Measurements from ENCODE around the gene TP53RK. TPM values are rescaled to one million over a fixed set of nuclear protein-coding genes. Genes with fewer than 3 reads are reported as not detected.

The TP53RK gene
- 21.4 and 24.7 TPM in 2 replicates for total RNA-seq (2014; rRNA removed; shearing (Covaris generic))

- DNase-seq (ENCODE audit: low read depth) = peak; percentile 99
These were observed at the start of gene TP53RK for GRCh38 chr20:46689082-46689753. Gene TP53RK (minus strand): TSS chr20:46689444. CDS start chr20:46689414, 30 bp downstream.

DNA sequence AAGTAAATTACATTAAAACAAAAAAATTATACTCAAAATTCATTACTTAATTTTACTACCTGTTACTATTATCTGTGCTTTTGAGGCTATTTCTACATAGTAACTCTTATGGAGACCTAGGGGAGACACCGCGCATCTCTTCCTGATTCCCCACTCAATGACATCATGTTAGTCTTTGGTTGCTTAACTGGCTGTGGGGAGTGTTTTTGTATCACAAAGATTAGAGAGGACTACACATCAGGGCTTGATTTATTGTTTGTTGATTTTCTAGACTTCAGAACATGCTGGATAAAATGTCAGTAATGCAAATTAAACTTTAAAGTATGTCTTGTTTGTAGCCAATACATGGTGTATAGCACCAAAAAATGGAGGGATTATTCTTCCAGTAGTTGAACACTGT lies 46.2 kb upstream of the TP53RK start:
- DNase-seq (ENCODE audit: low read depth) = no peak

- DNase-seq (ENCODE audit: low read depth) = no peak
These were observed 42.5 kb upstream of the TP53RK start for GRCh38 chr20:46731770-46732169.

DNA sequence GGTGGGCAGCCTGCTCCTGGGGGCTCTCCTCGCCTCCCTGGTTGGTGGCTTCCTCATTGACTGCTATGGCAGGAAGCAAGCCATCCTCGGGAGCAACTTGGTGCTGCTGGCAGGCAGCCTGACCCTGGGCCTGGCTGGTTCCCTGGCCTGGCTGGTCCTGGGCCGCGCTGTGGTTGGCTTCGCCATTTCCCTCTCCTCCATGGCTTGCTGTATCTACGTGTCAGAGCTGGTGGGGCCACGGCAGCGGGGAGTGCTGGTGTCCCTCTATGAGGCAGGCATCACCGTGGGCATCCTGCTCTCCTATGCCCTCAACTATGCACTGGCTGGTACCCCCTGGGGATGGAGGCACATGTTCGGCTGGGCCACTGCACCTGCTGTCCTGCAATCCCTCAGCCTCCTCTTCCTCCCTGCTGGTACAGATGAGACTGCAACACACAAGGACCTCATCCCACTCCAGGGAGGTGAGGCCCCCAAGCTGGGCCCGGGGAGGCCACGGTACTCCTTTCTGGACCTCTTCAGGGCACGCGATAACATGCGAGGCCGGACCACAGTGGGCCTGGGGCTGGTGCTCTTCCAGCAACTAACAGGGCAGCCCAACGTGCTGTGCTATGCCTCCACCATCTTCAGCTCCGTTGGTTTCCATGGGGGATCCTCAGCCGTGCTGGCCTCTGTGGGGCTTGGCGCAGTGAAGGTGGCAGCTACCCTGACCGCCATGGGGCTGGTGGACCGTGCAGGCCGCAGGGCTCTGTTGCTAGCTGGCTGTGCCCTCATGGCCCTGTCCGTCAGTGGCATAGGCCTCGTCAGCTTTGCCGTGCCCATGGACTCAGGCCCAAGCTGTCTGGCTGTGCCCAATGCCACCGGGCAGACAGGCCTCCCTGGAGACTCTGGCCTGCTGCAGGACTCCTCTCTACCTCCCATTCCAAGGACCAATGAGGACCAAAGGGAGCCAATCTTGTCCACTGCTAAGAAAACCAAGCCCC lies 36.2 kb upstream of the TP53RK start:
- DNase-seq (ENCODE audit: low read depth) = no peak

- no peak for DNase-seq (ENCODE audit: low read depth)
These were observed 35.2 kb upstream of the TP53RK start for GRCh38 chr20:46724343-46724959.

DNA sequence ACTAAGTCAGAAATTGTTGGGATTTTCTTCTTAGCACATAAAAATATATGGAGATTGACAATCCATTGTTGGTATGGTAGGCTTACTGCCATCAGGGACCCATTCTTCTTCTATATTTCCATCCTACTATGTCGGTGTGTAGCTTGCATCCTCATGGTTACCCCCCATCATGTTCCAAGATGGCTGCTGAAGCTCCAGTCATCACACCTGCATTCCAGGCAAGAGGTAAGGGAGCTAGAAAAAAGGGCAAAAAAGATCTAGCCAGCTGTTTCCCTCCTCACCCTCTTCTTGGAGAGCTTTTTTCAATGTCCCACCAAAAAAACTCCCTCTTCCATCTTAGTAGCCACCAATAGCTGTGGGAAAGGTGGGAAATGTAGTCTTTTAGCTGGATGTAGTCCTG lies 33.8 kb upstream of the TP53RK start:
- DNase-seq (ENCODE audit: low read depth) = no peak

DNA sequence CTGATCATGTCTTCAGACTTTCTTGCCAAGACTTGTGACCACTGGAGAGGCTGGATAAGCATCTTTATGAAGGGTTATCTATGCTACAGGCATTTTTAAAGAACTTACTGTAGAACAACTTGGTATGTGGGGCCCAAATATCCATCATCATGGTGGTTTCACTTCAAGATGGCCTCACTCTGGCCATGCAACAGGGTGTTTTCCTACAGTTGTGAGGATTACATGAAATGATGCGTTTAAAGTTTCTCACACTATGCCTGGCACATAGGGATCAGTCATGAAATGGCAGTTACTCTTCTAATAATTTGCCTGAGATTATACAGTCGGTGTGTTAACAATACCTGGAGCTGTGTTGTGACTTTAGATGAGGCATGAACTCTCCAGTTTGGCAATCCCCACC lies 33.2 kb upstream of the TP53RK start:
- no peak for DNase-seq (ENCODE audit: low read depth)

DNA sequence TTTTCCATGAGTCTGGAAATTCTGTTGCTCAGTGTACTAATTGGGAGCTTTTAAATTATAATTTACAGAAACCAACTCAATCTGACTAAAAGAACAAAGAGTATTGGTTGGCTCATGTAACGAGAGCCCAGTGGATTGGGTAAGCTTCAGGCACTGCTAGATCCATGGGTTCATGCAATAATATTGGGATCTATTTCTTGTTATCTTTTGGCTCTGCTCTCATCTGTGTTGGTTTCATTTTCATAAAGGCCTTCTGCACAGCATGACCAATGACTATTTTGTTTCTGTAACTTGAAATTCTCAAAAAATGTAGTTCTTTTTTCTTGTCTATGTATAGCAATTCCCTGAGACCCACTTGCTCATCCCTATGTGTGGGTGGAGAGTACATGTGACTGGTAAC lies 32.2 kb upstream of the TP53RK start:
- DNase-seq (ENCODE audit: low read depth) = no peak

GRCh38 chr20:46720776-46721425 lies 31.7 kb upstream of the TP53RK start:
- DNase-seq (ENCODE audit: low read depth) = peak; percentile 42

- no peak for DNase-seq (ENCODE audit: low read depth)
These were observed 30.8 kb upstream of the TP53RK start for GRCh38 chr20:46720019-46720418.

GRCh38 chr20:46717818-46718541 lies 28.7 kb upstream of the TP53RK start:
- DNase-seq (ENCODE audit: low read depth) = no peak

DNA sequence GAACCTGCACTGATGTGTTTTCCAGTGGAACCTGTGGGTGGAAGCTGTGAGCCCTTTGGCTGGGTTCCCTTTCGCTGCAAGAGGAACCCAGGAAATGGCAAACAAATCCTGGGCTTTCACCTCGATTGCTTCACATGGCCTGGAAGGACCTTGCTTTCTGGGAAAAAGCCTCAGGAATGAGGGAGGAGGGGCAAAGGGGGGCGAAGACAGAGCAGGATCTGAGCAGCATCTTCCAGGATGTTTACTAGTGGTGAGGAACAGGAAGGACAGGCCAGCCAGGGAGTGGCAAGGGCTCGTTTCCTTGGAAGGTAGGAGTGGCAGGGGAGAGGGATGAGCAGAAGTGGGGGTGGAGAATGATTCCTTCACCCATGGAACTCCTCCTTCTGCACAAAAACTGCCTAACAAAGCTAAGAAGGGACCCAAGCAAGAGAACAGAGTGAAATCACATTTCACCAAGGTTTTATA lies 26.1 kb upstream of the TP53RK start:
- DNase-seq (ENCODE audit: low read depth) = no peak

DNA sequence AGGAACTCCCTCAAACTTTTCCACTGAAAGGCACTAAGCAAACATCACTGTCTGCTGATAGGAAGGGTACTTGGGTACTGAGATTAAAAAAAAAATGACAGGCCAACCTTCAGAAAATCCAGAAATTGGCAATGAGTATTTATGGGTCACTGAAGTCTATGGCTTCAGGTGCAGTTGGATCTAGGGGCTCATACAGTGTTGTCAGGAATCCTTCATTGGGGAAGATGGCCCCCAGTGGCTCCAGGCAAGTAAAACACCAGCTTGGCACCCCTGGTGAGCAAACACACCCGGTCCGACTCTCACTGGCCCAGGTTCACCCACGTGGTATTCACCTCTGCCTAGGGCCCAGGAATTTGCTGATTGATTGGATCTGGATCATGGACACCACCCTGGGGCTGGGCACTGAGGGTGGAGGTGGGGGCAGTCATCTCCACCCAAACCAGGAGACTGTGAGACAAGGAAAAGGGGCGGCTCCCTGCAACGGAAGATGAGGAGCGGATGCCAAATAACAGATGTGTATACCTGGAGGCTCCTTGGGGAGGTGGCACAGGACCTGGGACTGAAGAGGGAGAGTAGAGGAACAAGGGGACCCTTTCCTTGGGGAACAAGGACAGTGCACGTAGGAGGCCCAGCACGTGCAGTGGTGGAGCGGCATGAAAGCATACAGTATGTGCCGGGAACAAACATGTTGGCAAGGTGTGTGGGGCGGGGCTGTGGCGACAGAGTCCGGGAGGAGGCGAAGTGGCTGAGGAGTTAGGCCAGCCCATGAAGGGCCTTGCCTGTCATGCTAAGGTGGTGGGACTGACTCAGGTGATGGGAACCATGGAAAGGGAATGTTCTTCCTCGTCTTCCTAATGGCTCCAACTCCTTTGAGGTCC lies 25.0 kb upstream of the TP53RK start:
- DNase-seq (ENCODE audit: low read depth) = no peak

DNA sequence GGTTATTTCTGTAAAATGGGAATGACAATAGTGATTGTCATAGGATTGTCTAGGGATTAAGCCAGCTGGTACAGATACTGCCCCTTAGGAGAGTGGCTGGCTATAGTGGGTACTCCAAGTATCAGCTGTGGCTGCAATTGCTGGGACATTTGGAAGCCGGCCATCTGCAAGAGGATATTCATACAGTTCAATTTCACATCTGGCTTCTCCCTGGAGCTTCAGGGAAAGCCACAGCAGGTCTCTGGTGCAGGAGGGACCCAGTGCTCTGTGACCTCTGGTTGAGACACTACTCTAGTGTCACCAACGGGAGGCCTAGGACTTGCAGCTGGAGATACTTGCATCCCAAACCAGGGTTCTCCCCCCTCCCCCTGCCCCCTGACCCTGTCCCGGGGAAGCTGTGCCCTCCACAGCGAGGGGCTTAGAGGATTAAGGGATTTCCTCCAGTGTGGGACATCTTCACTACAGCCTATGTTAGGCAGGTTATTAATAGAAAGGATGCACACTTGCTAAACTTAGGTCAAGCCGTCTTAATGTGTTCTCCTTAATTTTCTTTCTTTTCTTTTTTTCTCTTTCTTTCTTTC lies 22.9 kb upstream of the TP53RK start:
- no peak for DNase-seq (ENCODE audit: low read depth)

DNA sequence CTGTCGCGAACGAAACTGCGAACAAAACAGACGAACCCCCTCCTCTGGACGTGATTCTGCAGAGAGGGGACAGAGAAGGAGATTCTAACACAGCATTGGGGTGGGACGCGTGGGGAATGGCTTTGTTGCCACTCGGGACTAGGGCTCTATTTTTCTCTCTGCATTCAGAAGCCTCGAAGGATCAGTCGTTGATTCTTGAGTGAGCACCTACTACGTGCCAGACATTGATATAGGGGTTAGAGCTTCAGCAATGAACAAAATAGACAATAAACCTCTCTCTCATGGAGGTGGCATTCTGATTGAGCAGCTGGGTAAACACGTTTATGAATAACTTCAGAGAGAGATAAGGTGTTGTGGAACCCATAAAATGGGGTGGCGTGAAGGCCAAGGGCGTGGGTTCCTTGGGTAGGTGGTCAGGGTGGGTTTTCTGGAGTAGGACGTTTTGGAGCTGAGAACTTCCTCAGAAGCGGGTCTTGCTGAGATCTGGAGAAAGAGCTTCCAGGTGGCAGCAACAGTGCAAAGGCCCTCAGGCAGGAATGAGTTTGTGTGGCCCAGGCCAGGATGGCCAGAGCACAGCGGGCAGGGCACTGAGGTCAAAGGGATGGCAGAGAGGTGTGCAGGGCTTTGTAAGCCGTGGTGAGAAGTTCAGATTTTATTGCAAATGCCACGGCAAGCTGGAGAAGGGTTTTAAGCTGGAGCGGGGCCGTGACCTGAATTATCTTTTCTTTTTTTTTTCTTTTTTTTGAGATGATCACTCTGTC lies 21.1 kb upstream of the TP53RK start:
- DNase-seq (ENCODE audit: low read depth) = no peak

DNA sequence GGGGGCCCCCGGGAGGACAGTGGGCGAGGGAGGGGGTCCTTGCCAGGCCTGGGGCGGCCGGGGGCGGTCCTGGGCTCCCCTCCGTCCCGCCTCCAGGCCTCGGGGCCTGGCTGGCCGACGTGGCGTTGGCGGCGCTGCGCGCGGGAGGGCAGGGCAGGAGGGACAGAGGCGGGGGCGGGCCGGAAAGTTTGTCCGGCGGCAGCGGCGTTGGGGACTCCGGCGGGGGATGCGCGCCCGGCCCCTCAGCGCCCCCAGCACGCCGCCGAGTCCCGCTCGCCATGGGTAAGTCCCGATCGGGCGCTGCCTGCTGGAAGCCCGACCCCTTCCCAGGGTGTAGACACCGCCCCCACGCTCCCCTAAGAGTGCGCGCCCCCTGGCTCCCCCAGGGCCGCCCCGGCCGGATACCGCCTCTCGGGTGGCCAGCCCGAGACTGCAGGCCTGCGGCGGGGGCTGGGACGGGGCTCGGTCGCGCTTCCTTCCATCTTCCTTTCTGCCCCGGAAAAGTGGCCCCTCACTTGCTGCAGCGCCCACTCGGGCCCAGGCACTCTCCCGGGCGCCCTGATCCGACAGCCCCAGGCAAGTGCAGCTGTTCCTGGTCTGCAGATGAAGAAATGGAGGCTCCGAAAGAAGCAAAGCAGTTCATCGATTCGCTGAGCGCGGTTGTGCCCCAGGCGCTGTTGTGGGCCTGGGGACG lies 20.4 kb upstream of the TP53RK start, which contains the start of gene SLC2A10:
Gene SLC2A10, plus strand, starts transcription at position 191 of the 694 bp plus-strand sequence. Its CDS starts 88 bp downstream, at position 279.
- peak; percentile 46 for DNase-seq (ENCODE audit: low read depth)

- DNase-seq (ENCODE audit: low read depth) = no peak
These were observed 19.8 kb upstream of the TP53RK start for GRCh38 chr20:46709055-46709458.

GRCh38 chr20:46708172-46708860 lies 19.1 kb upstream of the TP53RK start:
- no peak for DNase-seq (ENCODE audit: low read depth)

Data from Daoy (cell line).